Activated T-cell treated with anti-CD3 and anti-CD28 coated beads, Interleukin-2, amount 50 U/mL, for 72 hours (primary cell): Measurements from ENCODE around the gene FBXW10. TPM values are rescaled to one million over a fixed set of nuclear protein-coding genes. Genes with fewer than 3 reads are reported as not detected.
"Not testable (repeated sequence)": the region's sequence is repeated elsewhere in the genome, so short reads cannot be mapped to it uniquely, and the experiment has no call there.

Source experiments
- ATAC-seq, 2 donors: fragments of 150-1000 bp; cut with Tn5 transposase; replicated peaks in 1 of 2; 2 replicates each; pipeline ENCODE4 v1.10.0; 2021; ENCODE audit warnings: moderate library complexity in 2 of 2, mild to moderate bottlenecking in 1 of 2
- DNase-seq, 2 donors: peaks; one replicate each; pipeline ENCODE4 v3.0.0; 2021 to 2022; ENCODE audit warnings: mixed read lengths in 1 of 2
- H3K27ac Mint-ChIP-seq: one replicate; pipeline ENCODE4 v1.8.0; 2022; ENCODE audit warnings: mild to moderate bottlenecking, moderate library complexity, mixed read lengths
- H3K27me3 Mint-ChIP-seq: one replicate; pipeline ENCODE4 v1.8.0; 2022; ENCODE audit warnings: low read depth, mixed read lengths
- H3K36me3 Mint-ChIP-seq, 2 donors: one replicate each; pipeline ENCODE4 v1.8.0; 2022; ENCODE audit warnings: mixed read lengths in 2 of 2, mild to moderate bottlenecking in 1 of 2; ENCODE audit not compliant: insufficient read depth in 2 of 2
- H3K4me1 Mint-ChIP-seq: one replicate; pipeline ENCODE4 v1.8.0; 2022; ENCODE audit warnings: low read depth, mixed read lengths
- H3K4me3 Mint-ChIP-seq, 2 donors: one replicate each; pipeline ENCODE4 v1.8.0; 2022; ENCODE audit warnings: mild to moderate bottlenecking in 2 of 2, mixed read lengths in 2 of 2, moderate library complexity in 2 of 2
- H3K9me3 Mint-ChIP-seq, 2 donors: one replicate each; pipeline ENCODE4 v1.8.0; 2022; ENCODE audit warnings: mixed read lengths in 2 of 2
- total RNA-seq, 2 donors: library from RNA; stranded (reverse); gene quantifications; one replicate each; pipeline ENCODE4 v1.2.3, GENCODE V29; 2022

Gene FBXW10
- total RNA-seq, 2 donors from 2014 or later = 0.07 TPM

DNA sequence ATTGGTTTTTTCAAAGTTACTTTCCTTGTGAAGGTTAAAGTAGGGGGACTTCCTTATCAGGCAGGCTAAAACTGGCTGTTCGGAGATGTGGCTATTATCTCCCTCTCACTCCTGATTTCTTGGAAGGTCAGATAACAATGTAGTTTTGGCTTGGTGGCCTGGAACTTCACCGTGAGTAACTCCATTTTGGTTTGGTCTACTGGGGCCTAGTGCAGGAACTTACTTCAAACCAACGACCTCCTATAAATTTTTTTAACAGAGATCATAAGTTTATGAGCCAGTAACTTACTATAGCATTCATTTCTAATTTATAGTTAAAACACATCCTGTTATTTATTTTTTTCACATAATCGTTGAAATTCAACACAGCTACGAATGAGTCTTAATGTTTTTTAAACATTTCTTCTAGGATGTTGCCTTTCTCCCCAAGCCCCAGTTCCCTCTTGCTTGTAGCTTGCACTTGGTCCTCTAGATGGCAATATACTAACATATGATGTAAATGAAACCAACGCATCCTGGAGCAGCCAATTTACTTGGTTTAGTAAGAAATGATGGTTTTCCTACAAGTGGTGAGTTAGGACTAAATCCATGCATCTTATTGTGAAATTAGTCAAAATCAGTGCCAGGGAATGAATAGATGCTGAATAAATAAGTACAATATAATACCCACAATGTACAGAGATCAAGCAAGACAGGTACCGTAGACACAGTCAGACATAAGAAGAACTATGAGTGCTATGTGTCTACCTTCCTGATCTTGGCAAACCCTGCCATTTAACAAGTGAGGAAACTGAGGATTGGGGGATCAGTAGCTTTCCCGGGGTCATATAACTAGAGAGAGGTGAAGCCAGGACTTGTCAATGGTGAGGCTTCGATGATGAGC is 72.9 kb downstream of the FBXW10 start:
- H3K36me3 Mint-ChIP-seq, H3K9me3 Mint-ChIP-seq, H3K27me3 Mint-ChIP-seq, H3K4me3 Mint-ChIP-seq, H3K27ac Mint-ChIP-seq: not testable (repeated sequence)
- ATAC-seq (peak; percentile 67 to 75), DNase-seq (peak; percentile 41 to 47)
- H3K4me1 Mint-ChIP-seq = peaks cover 12% of the 10 kb centered on the region

DNA sequence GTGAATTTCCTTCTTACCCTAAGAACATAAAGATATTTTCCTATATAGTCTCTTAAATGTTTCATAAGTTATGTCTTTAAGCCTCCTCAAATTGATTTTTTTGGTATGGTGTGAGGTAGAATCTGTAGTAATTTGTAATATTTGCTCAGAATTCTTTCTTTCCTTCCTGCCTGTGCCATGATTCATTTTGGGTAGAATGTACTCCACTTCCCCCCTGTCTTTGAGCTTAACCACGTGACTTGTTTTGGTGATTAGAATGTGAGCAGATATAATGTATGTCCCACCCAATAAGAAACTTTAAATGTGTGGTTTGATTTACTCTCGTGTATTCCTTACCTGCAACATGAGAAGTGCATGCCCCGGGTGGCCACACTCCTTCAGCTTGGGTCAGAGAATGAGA is 77.6 kb downstream of the FBXW10 start:
- not testable (repeated sequence) for H3K9me3 Mint-ChIP-seq, H3K27me3 Mint-ChIP-seq, H3K36me3 Mint-ChIP-seq, ATAC-seq, H3K4me3 Mint-ChIP-seq, DNase-seq, H3K27ac Mint-ChIP-seq
- peaks cover 12% of the 10 kb centered on the region for H3K4me1 Mint-ChIP-seq

DNA sequence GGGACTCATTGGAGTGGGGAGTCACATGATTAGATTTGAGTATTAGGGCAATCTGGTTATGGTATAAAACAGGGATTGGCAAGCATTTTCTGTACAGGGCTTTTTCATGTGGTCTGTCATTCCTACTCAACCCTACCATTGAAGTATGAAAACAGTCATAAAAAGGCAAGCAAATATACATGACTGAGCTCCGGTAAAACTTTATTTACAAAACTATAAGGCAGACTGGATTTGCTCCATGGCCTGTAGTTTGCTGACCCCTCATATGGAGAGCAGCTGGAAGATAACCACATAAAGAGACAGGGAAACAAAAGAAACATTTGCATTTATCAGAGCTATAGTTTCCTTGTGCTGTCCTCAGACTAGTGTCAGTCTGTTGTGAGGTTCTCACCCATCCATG is 83.8 kb downstream of the FBXW10 start:
- H3K4me3 Mint-ChIP-seq, H3K27ac Mint-ChIP-seq, DNase-seq, ATAC-seq, H3K9me3 Mint-ChIP-seq, H3K4me1 Mint-ChIP-seq, H3K27me3 Mint-ChIP-seq, H3K36me3 Mint-ChIP-seq: not testable (repeated sequence)

Other genes with a start within 250 kb of the FBXW10 start
- gene TBC1D28, start 99.7 kb upstream of the FBXW10 start, total RNA-seq = not detected
- 1 to 10 TPM; 4.0 to 4.3 TPM for gene FOXO3B, start 61.7 kb upstream of the FBXW10 start, total RNA-seq
- 10 to 100 TPM; 28.1 to 35.3 TPM for gene TVP23B, start 37.1 kb downstream of the FBXW10 start, total RNA-seq
- gene PRPSAP2, start 114.1 kb downstream of the FBXW10 start, total RNA-seq = 10 to 100 TPM; 64.1 to 64.6 TPM
- gene SLC5A10, start 208.1 kb downstream of the FBXW10 start, total RNA-seq = not detected